Muscle layer of duodenum (tissue), 2 donors: ENCODE data around the gene IGF2R.
"Not testable (repeated sequence)": the region's sequence is repeated elsewhere in the genome, so short reads cannot be mapped to it uniquely, and the experiment has no call there.

Experiments
- H3K27ac ChIP-seq: one replicate; pipeline ENCODE4 v1.7.0; 2013; ENCODE audit warnings: mild to moderate bottlenecking, low read length
- H3K27me3 ChIP-seq: one replicate; pipeline ENCODE4 v1.7.0; 2013; ENCODE audit warnings: low read depth, mild to moderate bottlenecking, control low read depth, low read length
- H3K36me3 ChIP-seq, 2 donors: one replicate each; pipeline ENCODE4 v1.7.0; 2013; ENCODE audit warnings: low read length in 2 of 2, control low read depth in 1 of 2, mild to moderate bottlenecking in 1 of 2; ENCODE audit not compliant: insufficient read depth in 2 of 2, control insufficient read depth in 1 of 2
- H3K4me1 ChIP-seq, 2 donors: one replicate each; pipeline ENCODE4 v1.7.0; 2013; ENCODE audit warnings: low read length in 2 of 2, mild to moderate bottlenecking in 2 of 2, control low read depth in 1 of 2, moderate library complexity in 1 of 2; ENCODE audit not compliant: insufficient read depth in 2 of 2, control insufficient read depth in 1 of 2
- H3K4me3 ChIP-seq, 2 donors: one replicate each; pipeline ENCODE4 v1.7.0; 2013; ENCODE audit warnings: low read length in 2 of 2, low read depth in 1 of 2, mild to moderate bottlenecking in 1 of 2
- H3K9me3 ChIP-seq, 2 donors: one replicate each; pipeline ENCODE4 v1.7.0; 2013; ENCODE audit warnings: low read length in 2 of 2, control low read depth in 1 of 2, mild to moderate bottlenecking in 1 of 2; ENCODE audit not compliant: control insufficient read depth in 1 of 2
- donor health status: healthy.

The IGF2R gene

DNA sequence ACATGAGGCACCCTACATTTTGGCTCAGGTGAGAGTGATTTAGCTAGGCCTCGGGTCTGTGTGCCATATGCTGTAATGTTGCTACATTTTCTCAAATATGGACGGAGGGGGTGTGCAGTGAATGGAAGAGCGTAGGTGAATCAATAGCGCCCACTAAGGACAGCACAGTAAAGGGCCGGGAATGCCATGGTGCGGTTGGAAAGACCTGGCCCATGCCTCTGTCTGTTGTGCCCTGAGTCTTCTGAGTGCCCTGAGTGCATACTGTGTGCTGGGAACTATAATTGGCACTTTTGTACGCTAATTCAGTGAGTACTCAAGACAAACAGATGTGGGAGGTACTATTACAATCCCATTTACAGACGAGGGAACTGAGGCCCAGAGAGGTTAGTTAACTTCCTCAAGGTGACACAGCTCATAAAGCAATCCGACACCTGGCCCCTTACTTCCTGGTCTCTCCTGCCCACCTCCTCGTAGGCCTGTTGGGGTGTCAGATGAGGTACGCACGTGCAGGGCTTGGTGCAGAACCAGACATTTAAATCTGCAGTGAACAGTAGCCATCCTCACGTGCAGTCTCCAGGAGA is 170.0 kb downstream of the IGF2R start:
- no peak overlapping the region for H3K4me3 ChIP-seq
- no peaks in the 10 kb centered on the region for H3K9me3 ChIP-seq
- no peak overlapping the region for H3K27ac ChIP-seq
- H3K4me1 ChIP-seq, result no peaks in the 10 kb centered on the region
- no peaks in the 10 kb centered on the region for H3K36me3 ChIP-seq
- H3K27me3 ChIP-seq, result no peaks in the 10 kb centered on the region

DNA sequence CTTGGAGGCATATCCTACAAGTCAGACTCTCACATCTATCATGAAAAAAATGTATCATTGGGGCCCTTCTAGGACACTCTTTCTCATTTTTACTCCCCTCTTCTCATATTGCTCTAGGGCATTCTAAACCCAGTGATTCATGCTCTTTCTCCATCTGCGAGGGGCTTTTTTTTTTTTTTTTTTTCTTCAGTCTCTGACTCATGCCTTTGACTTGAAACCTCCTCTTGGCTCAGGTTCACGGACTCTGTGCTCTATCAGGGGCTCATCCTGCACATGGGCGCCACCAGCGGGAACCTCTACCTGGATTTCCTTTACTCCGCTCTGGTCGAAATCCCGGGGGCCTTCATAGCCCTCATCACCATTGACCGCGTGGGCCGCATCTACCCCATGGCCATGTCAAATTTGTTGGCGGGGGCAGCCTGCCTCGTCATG is 170.6 kb downstream of the IGF2R start:
- no peak overlapping the region for H3K27ac ChIP-seq
- no peaks in the 10 kb centered on the region for H3K27me3 ChIP-seq
- no peaks in the 10 kb centered on the region for H3K9me3 ChIP-seq
- H3K4me1 ChIP-seq, result no peaks in the 10 kb centered on the region
- no peak overlapping the region for H3K4me3 ChIP-seq
- no peaks in the 10 kb centered on the region for H3K36me3 ChIP-seq

DNA sequence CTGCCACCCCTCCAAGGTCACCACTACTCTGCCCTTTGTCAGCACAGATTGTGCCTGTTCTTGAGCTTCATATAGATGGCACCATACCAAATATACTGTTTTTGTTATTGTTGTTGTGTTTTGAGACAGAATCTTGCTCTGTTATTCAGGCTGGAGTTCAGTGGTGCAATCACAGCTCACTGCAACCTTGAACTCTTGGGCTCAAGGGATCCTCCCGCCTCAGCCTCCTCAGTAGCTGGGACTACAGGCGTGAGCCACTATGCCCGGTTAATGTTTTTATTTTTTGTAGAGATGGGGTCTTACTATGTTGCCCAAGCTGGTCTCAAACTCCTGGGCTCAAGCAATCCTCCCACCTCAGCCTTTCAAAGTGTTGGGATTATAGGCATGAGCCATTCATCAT is 171.6 kb downstream of the IGF2R start:
- not testable (repeated sequence) for H3K4me1 ChIP-seq, H3K9me3 ChIP-seq, H3K27ac ChIP-seq, H3K27me3 ChIP-seq, H3K36me3 ChIP-seq, H3K4me3 ChIP-seq

DNA sequence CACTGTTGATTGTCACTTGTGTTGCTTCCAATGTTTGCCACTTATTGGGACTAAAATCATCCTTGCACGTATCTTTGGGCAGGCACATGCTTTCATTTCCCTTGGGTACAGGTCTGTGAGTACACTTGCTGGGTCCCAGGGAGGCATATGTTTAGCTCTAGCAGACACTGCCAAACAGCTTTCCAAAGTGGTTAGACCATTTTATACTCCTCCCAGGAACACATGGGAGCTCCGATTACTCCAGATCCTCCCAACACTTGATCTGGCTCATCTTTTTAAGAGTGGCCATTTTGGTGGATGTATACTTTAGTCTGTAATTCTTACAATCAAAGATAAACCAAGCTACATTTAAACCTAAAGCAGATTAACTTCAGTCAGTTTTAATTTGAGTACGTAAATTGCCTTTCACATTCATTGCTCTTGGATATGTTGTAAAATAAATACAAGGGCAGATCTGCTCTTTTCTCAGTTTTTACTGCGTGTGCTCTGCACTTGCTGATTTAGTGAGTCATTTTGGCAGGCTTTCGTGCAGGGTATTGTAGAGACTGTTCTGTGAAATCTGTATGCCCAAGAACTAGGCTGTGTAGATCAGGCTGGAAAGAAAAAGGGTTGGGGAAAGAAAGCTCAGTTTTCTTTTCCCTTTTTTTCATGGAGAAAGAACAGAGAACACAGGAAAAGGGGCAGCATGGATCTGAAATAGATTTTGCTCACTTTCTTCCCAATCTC is 172.3 kb downstream of the IGF2R start:
- no peaks in the 10 kb centered on the region for H3K4me1 ChIP-seq

DNA sequence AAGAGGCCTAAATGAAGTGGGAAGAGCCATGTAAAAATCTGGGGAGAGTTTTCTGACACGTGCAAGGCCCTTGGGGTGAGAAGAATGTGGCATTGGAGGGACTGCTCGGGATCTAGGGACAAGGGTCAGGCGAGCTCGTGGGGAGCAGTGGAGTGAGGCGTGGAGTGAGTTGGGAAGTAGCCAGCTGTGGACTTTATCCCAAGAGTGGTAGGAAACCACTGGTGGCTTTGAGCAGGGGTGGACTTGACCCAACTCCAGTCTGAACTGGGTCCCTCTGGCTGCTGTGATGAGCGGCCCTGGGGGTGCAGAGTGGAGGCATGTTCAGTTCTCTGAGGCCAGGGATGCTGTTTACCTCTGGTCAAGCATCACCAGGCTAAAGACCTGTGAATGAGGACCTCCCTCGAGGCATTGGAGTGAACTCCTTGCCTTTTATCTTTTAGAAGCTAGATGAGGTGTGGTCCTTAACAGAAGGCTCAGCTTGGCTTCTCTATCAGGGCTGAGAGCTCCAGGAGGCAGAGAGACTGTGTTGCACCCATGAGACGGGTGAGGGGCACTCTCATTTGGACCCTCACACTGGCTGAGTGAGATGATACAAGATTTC is 173.3 kb downstream of the IGF2R start:
- no peak overlapping the region for H3K4me3 ChIP-seq
- H3K27me3 ChIP-seq, result no peaks in the 10 kb centered on the region
- H3K9me3 ChIP-seq, result no peaks in the 10 kb centered on the region
- no peaks in the 10 kb centered on the region for H3K36me3 ChIP-seq
- no peaks in the 10 kb centered on the region for H3K4me1 ChIP-seq
- no peak overlapping the region for H3K27ac ChIP-seq

More for the DNA sequence above, 172.3 kb downstream of the IGF2R start:
- no peaks in the 10 kb centered on the region for H3K9me3 ChIP-seq
- no peak overlapping the region for H3K27ac ChIP-seq
- no peaks in the 10 kb centered on the region for H3K36me3 ChIP-seq
- no peak overlapping the region for H3K4me3 ChIP-seq
- no peaks in the 10 kb centered on the region for H3K27me3 ChIP-seq

DNA sequence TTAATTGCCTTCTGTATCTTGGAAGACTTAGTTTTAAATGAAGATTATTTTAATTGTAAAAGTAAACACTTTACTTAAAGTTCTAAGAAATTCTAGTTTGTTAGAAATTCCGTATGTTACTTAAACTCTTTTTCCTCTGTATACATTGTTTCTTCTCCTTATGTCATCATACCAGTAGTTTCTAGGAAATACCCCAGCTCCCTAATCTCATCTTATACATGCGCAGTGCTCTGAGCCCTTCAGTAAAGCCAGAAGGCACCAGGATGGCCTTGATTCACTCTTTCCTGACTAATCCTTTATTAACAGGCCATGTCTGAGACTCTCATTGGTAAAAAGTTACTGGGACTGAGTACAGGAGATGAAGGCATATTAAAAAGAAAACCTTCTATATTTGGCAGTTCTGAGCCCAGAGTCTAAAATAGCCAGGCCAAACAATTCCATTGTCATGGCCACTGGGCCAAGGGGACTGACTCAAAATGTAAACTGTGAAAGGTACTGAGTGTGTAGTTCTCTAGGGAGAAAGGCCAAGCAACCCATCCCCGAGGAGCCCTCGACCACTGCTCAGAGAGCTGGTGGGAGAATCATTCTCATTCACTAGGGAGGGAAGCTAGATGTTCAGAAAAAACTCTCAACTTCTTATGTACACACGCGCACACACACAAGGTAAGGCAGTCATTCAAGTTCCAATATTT is 177.7 kb downstream of the IGF2R start:
- H3K27ac ChIP-seq, result no peak overlapping the region

DNA sequence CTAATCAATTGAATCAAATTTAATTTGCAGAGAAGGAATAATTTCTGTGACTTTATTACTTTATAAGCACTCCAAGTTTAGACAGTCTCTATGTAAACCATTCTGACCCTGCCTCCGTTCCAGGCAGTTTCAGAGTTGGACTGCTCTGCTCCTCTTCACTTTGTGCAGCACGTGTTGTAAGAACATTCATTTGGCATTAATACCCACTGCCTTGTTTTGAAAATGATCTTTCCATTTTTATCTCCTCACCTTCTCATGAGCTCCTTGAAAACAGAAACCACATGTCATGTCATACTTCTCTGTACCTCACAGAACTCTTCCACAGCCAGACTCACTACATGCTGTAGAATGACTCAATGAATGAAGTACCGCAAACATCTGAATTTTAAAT is 178.3 kb downstream of the IGF2R start:
- no peak overlapping the region for H3K27ac ChIP-seq
- H3K9me3 ChIP-seq, result no peaks in the 10 kb centered on the region
- H3K4me3 ChIP-seq, result no peak overlapping the region
- H3K36me3 ChIP-seq, result no peaks in the 10 kb centered on the region
- H3K4me1 ChIP-seq, result peaks cover 0 to 5% of the 10 kb centered on the region in 2 donors
- H3K27me3 ChIP-seq, result no peaks in the 10 kb centered on the region

More for the DNA sequence above, 177.7 kb downstream of the IGF2R start:
- Histone ChIP-seq H3K4me1 (peaks cover 0 to 5% of the 10 kb centered on the region in 2 donors), H3K27me3 (no peaks in the 10 kb centered on the region), H3K9me3 (no peaks in the 10 kb centered on the region), H3K4me3 (no peak overlapping the region), H3K36me3 (no peaks in the 10 kb centered on the region)

DNA sequence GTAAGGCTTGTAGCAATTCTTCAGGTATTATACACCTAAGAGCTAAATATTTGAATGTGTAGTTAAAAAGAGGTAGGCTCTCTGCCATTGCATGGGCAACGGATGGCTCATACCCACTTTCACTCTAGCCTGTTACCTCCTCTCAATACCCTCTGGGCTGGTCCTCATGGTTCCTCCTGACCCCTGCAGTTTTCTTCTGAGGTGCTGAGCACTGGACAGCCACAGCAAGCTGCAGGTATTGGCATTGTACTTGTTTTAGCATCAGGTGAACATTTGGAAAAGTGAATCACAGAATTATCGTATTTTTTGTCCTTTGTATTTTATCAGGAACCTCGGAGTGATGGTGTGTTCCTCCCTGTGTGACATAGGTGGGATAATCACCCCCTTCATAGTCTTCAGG is 185.6 kb downstream of the IGF2R start:
- Histone ChIP-seq H3K27me3 (no peaks in the 10 kb centered on the region), H3K9me3 (no peaks in the 10 kb centered on the region), H3K4me1 (no peaks in the 10 kb centered on the region)

DNA sequence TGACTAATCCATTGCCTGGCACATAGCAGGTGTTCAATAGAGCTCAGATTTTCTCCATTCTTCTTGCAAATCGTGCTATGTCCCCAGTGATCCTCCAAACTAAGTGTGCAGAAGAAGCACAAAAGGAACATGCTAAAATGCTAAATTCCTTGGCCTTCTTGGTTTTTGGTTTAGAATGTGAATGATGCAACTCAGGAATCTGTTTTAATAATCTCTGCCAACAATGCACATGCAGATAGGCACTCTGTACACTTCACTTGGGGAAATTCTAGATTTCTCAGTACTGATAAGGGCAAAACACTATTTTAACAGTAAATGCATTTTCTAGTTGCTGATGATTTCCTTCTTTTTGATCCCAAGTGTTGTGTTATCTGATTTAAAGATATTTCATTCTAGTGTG is 188.0 kb downstream of the IGF2R start:
- Histone ChIP-seq H3K27ac (no peak overlapping the region), H3K9me3 (no peaks in the 10 kb centered on the region), H3K36me3 (no peaks in the 10 kb centered on the region), H3K4me1 (no peaks in the 10 kb centered on the region), H3K4me3 (no peak overlapping the region), H3K27me3 (no peaks in the 10 kb centered on the region)

More for the DNA sequence above, 185.6 kb downstream of the IGF2R start:
- no peak overlapping the region for H3K27ac ChIP-seq
- no peaks in the 10 kb centered on the region for H3K36me3 ChIP-seq
- H3K4me3 ChIP-seq, result no peak overlapping the region

DNA sequence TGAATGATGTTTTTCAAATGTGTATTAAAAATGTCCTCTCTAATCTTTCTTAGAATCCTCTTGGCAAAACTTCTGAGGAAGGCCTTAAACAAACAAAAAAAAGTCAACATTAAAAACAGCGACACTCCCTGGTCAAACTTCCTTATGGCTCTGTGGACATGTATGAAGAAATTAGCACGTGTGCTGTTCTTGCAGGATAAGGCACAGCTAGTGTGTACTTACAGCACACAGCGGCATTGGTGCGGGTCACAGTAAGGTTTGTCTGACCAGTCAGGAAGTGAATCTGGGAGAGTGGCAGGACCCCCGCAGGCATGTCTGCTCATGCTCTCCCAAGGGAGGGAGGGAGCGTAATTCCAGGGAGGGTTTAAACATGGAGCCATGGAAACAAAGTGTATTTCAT is 191.6 kb downstream of the IGF2R start:
- peaks cover 0 to 7% of the 10 kb centered on the region in 2 donors for H3K4me1 ChIP-seq
- H3K36me3 ChIP-seq, result no peaks in the 10 kb centered on the region
- H3K4me3 ChIP-seq, result no peak overlapping the region

More for the DNA sequence above, 191.6 kb downstream of the IGF2R start:
- H3K27ac ChIP-seq, result no peak overlapping the region
- no peaks in the 10 kb centered on the region for H3K27me3 ChIP-seq
- H3K9me3 ChIP-seq, result no peaks in the 10 kb centered on the region
